GM12878 (cell line): ENCODE measurements around the gene SIX1. TPM values are rescaled to one million over a fixed set of nuclear protein-coding genes. Genes with fewer than 3 reads are reported as not detected.

Source experiments
- ATAC-seq: fragments of 200-7000 bp; cut with Tn5 transposase; 3 replicates; pipeline ENCODE4 v1.9.1; 2020; ENCODE audit warnings: mild to moderate bottlenecking, moderate library complexity
- BruUV-seq: library from RNA; stranded (reverse); fragments of 400-500 nt; replicated peaks from 2 replicates; lab custom pipeline; 2021; lab: Mats Ljungman, UMichigan
- CTCF ChIA-PET: fragments of 300-600 bp; sonication (Branson Sonifier 250); formaldehyde crosslinking; extraction: SDS; loops from one replicate; lab custom pipeline; 2021; ENCODE audit warnings: inconsistent platforms; lab: Yijun Ruan, JAX
- POLR2A ChIA-PET: fragments of 350-600 bp; formaldehyde crosslinking; extraction: SDS; loops from one replicate; lab custom pipeline; 2021; ENCODE audit warnings: inconsistent platforms; lab: Charles Lee
- RAD21 ChIA-PET: fragments of 300-600 bp; sonication (Branson Sonifier 250); formaldehyde crosslinking; loops from one replicate; lab custom pipeline; 2023; ENCODE audit warnings: antibody characterized with exemption; ENCODE audit not compliant: unreplicated experiment; lab: Charles Lee
- SMC1A ChIA-PET: fragments of 300-600 bp; sonication (Branson Sonifier 250); formaldehyde crosslinking; loops from one replicate; lab custom pipeline; 2023; ENCODE audit not compliant: unreplicated experiment, uncharacterized antibody; lab: Charles Lee
- DNase-seq: peaks from one replicate; pipeline ENCODE4 v3.0.0-alpha.2; 2011; ENCODE audit warnings: low read depth, low spot score
- FAIRE-seq: peaks from 3 replicates; lab custom pipeline; 2011; peaks lifted over from hg19 to GRCh38; lab: Jason Lieb, UNC
- H2AFZ ChIP-seq: 2 replicates; pipeline ENCODE4 v1.6.0; 2011; ENCODE audit warnings: low read depth, low read length, control low read depth; ENCODE audit not compliant: control insufficient read depth
- H3K27ac ChIP-seq: 2 replicates; pipeline ENCODE4 v1.5.1; 2011; ENCODE audit warnings: control low read depth; ENCODE audit not compliant: control insufficient read depth, insufficient read depth
- H3K27me3 ChIP-seq, 2 experiments: replicated peaks in 1 of 2; 2 replicates each; pipeline versions ENCODE4 v1.6.0 to v1.6.1; 2011; ENCODE audit warnings: low read length in 1 of 2; ENCODE audit not compliant: control insufficient read depth in 2 of 2, insufficient read depth in 2 of 2
- H3K36me3 ChIP-seq, 2 experiments: 2 replicates each; pipeline ENCODE4 v1.5.1; 2011; ENCODE audit warnings: low read length in 1 of 2; ENCODE audit not compliant: control insufficient read depth in 2 of 2, insufficient read depth in 2 of 2
- H3K4me1 ChIP-seq: 2 replicates; pipeline ENCODE4 v1.6.1; 2011; ENCODE audit warnings: mild to moderate bottlenecking, low read length, moderate library complexity, mixed read lengths; ENCODE audit not compliant: control insufficient read depth, insufficient read depth
- H3K4me2 ChIP-seq: 2 replicates; pipeline ENCODE4 v1.6.0; 2011; ENCODE audit warnings: control low read depth; ENCODE audit not compliant: control insufficient read depth, insufficient read depth
- H3K4me3 ChIP-seq: fragments of 200-600 bp; sonication (generic); 2 replicates; pipeline ENCODE4 v1.5.1; 2016
- H3K79me2 ChIP-seq: 2 replicates; pipeline ENCODE4 v1.6.0; 2011; ENCODE audit warnings: low read length; ENCODE audit not compliant: control insufficient read depth, insufficient read depth
- H3K9ac ChIP-seq: 2 replicates; pipeline ENCODE4 v1.8.0; 2011; ENCODE audit warnings: low read length, control low read depth, mixed read lengths; ENCODE audit not compliant: control insufficient read depth, insufficient read depth
- H3K9me3 ChIP-seq: replicated peaks from 3 replicates; pipeline ENCODE4 v1.5.1; 2011; ENCODE audit warnings: mild to moderate bottlenecking, low read length; ENCODE audit not compliant: control insufficient read depth, insufficient read depth
- H4K20me1 ChIP-seq: 2 replicates; pipeline ENCODE4 v1.6.0; 2011; ENCODE audit not compliant: control insufficient read depth, insufficient read depth
- ATF3 ChIP-seq: IDR thresholded peaks from 2 replicates; pipeline ENCODE4 v1.6.1; 2011; ENCODE audit warnings: low read depth, mild to moderate bottlenecking, low read length, moderate library complexity, borderline replicate concordance; ENCODE audit errors: extremely low read depth
- BACH1 ChIP-seq: fragments of 450-650 bp; IDR thresholded peaks from 2 replicates; pipeline ENCODE4 v1.6.1; 2017; ENCODE audit warnings: mild to moderate bottlenecking, borderline replicate concordance
- BCL11A ChIP-seq: IDR thresholded peaks from 2 replicates; pipeline ENCODE4 v1.6.1; 2011; ENCODE audit warnings: low read depth, low read length
- ELK1 ChIP-seq: IDR thresholded peaks from 2 replicates; pipeline ENCODE4 v1.6.1; 2012; ENCODE audit warnings: low read depth, low read length, improper control_type of control experiment
- GATAD2B ChIP-seq: fragments of 450-650 bp; conservative IDR thresholded peaks from 2 replicates; pipeline ENCODE4 v1.6.1; 2017; ENCODE audit warnings: low read depth, mild to moderate bottlenecking, moderate library complexity
- JUND ChIP-seq: IDR thresholded peaks from 2 replicates; pipeline ENCODE4 v1.6.1; 2012; ENCODE audit warnings: low read depth, mild to moderate bottlenecking, low read length, improper control_type of control experiment, moderate library complexity
- KLF5 ChIP-seq: fragments of 450-650 bp; IDR thresholded peaks from 2 replicates; pipeline ENCODE4 v1.6.1; 2014; ENCODE audit warnings: mild to moderate bottlenecking; ENCODE audit not compliant: partially characterized antibody
- MEF2A ChIP-seq: IDR thresholded peaks from 2 replicates; pipeline ENCODE4 v1.6.1; 2011; ENCODE audit warnings: low read depth, mild to moderate bottlenecking, low read length, moderate library complexity; ENCODE audit not compliant: insufficient read depth
- MEF2B ChIP-seq: fragments of 450-650 bp; IDR thresholded peaks from 2 replicates; pipeline ENCODE4 v1.6.1; 2018; ENCODE audit warnings: mild to moderate bottlenecking, moderate library complexity; ENCODE audit not compliant: partially characterized antibody, poor library complexity, severe bottlenecking
- MYC ChIP-seq: IDR thresholded peaks from 2 replicates; pipeline ENCODE4 v1.6.1; 2011; ENCODE audit warnings: mild to moderate bottlenecking, low read length, moderate library complexity, inconsistent platforms; ENCODE audit not compliant: insufficient read depth, insufficient replicate concordance, insufficient read length, severe bottlenecking
- RB1 ChIP-seq: fragments of 450-650 bp; formaldehyde crosslinking; IDR thresholded peaks from 2 replicates; pipeline ENCODE4 v1.6.1; 2017; ENCODE audit warnings: mild to moderate bottlenecking, borderline replicate concordance
- STAT1 ChIP-seq: fragments of 450-650 bp; conservative IDR thresholded peaks from 2 replicates; pipeline ENCODE4 v1.6.1; 2014; ENCODE audit warnings: antibody characterized with exemption, mild to moderate bottlenecking
- SUZ12 ChIP-seq: fragments of 200-600 bp; sonication (generic); IDR thresholded peaks from one replicate; pipeline ENCODE4 v1.6.1; 2018; ENCODE audit warnings: antibody characterized with exemption, mild to moderate bottlenecking; ENCODE audit not compliant: unreplicated experiment
- USF1 ChIP-seq: IDR thresholded peaks from 2 replicates; pipeline ENCODE4 v1.6.1; 2011; ENCODE audit warnings: borderline replicate concordance, low read depth, mild to moderate bottlenecking, moderate library complexity, mixed read lengths, low read length; ENCODE audit not compliant: insufficient read depth; ENCODE audit errors: extremely low read length
- WRNIP1 ChIP-seq: IDR thresholded peaks from 2 replicates; pipeline ENCODE4 v1.6.1; 2011; ENCODE audit warnings: low read depth, low read length, improper control_type of control experiment, borderline replicate concordance
- ZNF384 ChIP-seq: IDR thresholded peaks from 2 replicates; pipeline ENCODE4 v1.6.1; 2012; ENCODE audit warnings: low read depth, mild to moderate bottlenecking, low read length, improper control_type of control experiment, borderline replicate concordance
- ZSCAN29 ChIP-seq: fragments of 450-650 bp; IDR thresholded peaks from 2 replicates; pipeline ENCODE4 v1.6.1; 2017; ENCODE audit warnings: mild to moderate bottlenecking, moderate library complexity
- WGBS: methylation state at CpG from one replicate; pipeline ENCODE4 v1.1.6; 2016; ENCODE audit warnings: low lambda C conversion rate; ENCODE audit not compliant: insufficient replicate concordance, insufficient coverage; ENCODE audit errors: missing lambda C conversion rate; 5-methylcytosine and 5-hydroxymethylcytosine counted together
- in situ Hi-C: fragments of 300-500 bp; cut with MboI; formaldehyde crosslinking; loops from 9 replicates; pipeline ENCODE4 v1.14.3; 2018; ENCODE audit warnings: mixed read lengths
- intact Hi-C: fragments of 100-400 bp; cut with micrococcal nuclease; formaldehyde crosslinking; loops from one replicate; pipeline ENCODE4 v1.14.2; 2022; ENCODE audit not compliant: unreplicated experiment
- polyA plus RNA-seq, 11 experiments: library from polyadenylated mRNA; depleted of rRNA in 4 of 11; unstranded in 6 of 11; stranded (reverse) in 5 of 11; fragments of >200 nt; fragmentation: Nextera tagmentation in 4 of 11; fragmentation: Illumina TruSeq in 1 of 11; extraction: Ambion mirVana in 4 of 11; extraction: Trizol in 1 of 11; gene quantifications; 1 replicate in 1 of 11; 2 replicates in 10 of 11; pipeline versions ENCODE4 v1.2.1 to v1.2.3, GENCODE V29; 2011 to 2016; ENCODE audit warnings: inconsistent platforms in 2 of 11, missing spikeins in 2 of 11, low read depth in 1 of 11
- total RNA-seq, 4 experiments: library from RNA; depleted of rRNA in 3 of 4; stranded (reverse); fragments of >200 nt in 3 of 4; fragmentation: Illumina TruSeq in 1 of 4; extraction: Trizol in 1 of 4; gene quantifications; 2 replicates each; pipeline versions ENCODE4 v1.2.1 to v1.2.3, GENCODE V29; 2013 to 2021

Gene SIX1
- total and polyA plus RNA-seq, 10 of the 15 experiments (the other 5 are each of a cell fraction or from before 2014, with no cell fraction given): 0.03 to 0.06 (median 0.05) TPM; not detected in 5

GRCh38 chr14:60631842-60632241, 17.4 kb downstream of the SIX1 start:
- WGBS: 21% methylated on average over 2 of the region's 2 CpGs
- no peaks in the 10 kb centered on the region for H3K79me2 ChIP-seq
- H2AFZ ChIP-seq: no peak overlapping the region
- no peak for ATAC-seq
- H3K9ac ChIP-seq: no peak overlapping the region
- intact Hi-C loops: no loop called here
- H3K4me3 ChIP-seq: no peak overlapping the region
- TF ChIP-seq WRNIP1 (no peak), ZNF384 (no peak), BACH1 (no peak), STAT1 (no peak), GATAD2B (no peak), MEF2B (no peak), USF1 (no peak), ZSCAN29 (no peak), RB1 (no peak), ELK1 (no peak), SUZ12 (no peak), KLF5 (no peak), MEF2A (no peak), BCL11A (no peak), JUND (no peak), MYC (no peak), ATF3 (no peak)
- TF ChIP-seq, all 136 proteins: peak for 0
- ChIA-PET POLR2A (no interaction called here), SMC1A (interaction anchor here (0.7 to 2.3 kb wide), 6 partner anchors 12 to 624 kb away, joined by 3 to 14 read pairs (median 3); no protein-coding TSS in a partner anchor), CTCF (interaction anchor here (0.9 to 2.1 kb wide), 9 partner anchors 8 to 637 kb away, joined by 3 to 5 read pairs (median 3); no protein-coding TSS in a partner anchor), RAD21 (interaction anchor here (1.4 to 2.6 kb wide), 2 partner anchors 394 to 620 kb away, joined by 4 to 11 read pairs; no protein-coding TSS in a partner anchor)
- DNase-seq (no peak), FAIRE-seq (no peak)
- H3K4me2 ChIP-seq: no peak overlapping the region
- peaks cover 0 to 13% of the 10 kb centered on the region in 2 experiments; a peak in 2 of 4 replicates for H3K27me3 ChIP-seq
- no peak overlapping the region for H3K27ac ChIP-seq
- BruUV-seq: no TSS peak
- no peaks in the 10 kb centered on the region for H3K36me3 ChIP-seq
- H3K9me3 ChIP-seq: no peaks in the 10 kb centered on the region; the same call in 2 of the 3 replicates
- in situ Hi-C loops: loop anchor here (25.0 kb wide), 1 partner anchor 1180 kb away; the partner anchor contains the start of gene SYT16
- H4K20me1 ChIP-seq: no peaks in the 10 kb centered on the region
- H3K4me1 ChIP-seq: peaks cover 8% of the 10 kb centered on the region; the same call in 1 of the 2 replicates
